WI38 (cell line): Measurements from ENCODE around the gene ATP6V1A.

Experiments
- H3K4me3 ChIP-seq: 2 replicates; pipeline ENCODE4 v1.5.1; 2011; ENCODE audit warnings: low read depth, mild to moderate bottlenecking, control low read depth, low read length
- TF ChIP-seq, protein P1 (sequence below): IDR thresholded peaks from 2 replicates; pipeline ENCODE4 v1.5.1; 2012; ENCODE audit warnings: low read depth, mild to moderate bottlenecking, control low read depth, low read length

Gene ATP6V1A

DNA sequence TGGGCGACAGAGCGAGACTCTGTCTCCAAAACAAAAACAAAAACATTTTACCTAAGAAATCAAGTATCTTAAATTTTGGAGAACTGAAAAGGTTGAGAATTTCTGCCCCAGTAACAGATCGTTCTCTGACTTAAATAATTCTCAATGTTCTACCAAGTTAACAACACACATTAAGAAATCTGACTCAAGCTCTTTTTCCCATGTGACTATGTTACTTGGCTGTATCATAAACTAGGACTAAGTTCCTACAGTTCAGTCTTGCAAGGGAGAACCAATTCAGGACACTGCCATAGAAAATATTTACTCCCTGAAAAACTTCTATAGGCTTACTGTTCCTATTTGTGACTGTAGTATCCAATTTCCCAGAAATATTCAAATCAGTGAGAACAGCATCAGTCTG, 29.5 kb upstream of the ATP6V1A start:
- TF ChIP-seq, protein P1, sequence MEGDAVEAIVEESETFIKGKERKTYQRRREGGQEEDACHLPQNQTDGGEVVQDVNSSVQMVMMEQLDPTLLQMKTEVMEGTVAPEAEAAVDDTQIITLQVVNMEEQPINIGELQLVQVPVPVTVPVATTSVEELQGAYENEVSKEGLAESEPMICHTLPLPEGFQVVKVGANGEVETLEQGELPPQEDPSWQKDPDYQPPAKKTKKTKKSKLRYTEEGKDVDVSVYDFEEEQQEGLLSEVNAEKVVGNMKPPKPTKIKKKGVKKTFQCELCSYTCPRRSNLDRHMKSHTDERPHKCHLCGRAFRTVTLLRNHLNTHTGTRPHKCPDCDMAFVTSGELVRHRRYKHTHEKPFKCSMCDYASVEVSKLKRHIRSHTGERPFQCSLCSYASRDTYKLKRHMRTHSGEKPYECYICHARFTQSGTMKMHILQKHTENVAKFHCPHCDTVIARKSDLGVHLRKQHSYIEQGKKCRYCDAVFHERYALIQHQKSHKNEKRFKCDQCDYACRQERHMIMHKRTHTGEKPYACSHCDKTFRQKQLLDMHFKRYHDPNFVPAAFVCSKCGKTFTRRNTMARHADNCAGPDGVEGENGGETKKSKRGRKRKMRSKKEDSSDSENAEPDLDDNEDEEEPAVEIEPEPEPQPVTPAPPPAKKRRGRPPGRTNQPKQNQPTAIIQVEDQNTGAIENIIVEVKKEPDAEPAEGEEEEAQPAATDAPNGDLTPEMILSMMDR, result no peak

DNA sequence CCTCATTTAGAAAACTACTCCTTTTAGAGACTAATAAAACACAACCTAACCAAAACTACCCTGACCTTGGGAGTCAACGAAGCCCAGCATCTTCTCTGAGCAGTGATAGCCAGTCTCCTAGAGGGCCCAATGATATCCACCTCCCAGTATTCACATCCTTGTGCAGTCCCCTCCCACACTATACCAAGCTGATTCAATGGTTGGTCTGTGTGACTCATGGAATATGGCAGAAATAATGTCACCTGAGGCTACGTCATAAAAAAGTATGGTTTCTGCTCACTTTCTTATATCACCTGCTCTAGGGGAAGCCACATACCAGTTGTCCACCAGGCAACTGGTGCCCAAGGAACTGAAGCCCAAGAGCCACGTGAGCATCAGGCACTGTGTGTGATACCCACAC, 29.0 kb upstream of the ATP6V1A start:
- H3K4me3 ChIP-seq, result no peak overlapping the region
- TF ChIP-seq, protein P1, result no peak

More for the DNA sequence above, 29.5 kb upstream of the ATP6V1A start:
- no peak overlapping the region for H3K4me3 ChIP-seq

- H3K4me3 ChIP-seq, result no peak overlapping the region
- TF ChIP-seq, protein P1, result no peak
Observed at GRCh38 chr3:113719294-113719693, 27.5 kb upstream of the ATP6V1A start.

DNA sequence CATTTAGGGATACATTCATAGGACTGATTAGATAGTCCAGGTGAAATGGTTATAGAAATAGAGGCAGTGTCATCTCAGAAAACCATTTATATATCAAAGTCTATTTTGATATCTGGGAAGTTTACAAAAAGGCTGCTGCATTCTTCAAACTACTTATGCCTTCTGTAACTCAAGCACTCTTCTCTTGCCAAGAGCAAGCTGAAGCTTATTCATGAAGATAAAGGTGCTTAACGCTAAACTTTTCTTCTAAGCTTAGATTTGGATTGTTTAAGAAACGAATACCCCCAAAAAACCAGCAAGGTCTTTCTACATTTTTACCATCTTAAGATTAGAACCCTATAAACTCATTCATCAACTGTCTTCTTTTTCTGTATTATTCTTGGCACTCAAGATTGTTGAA, 27.1 kb upstream of the ATP6V1A start:
- H3K4me3 ChIP-seq, result no peak overlapping the region
- TF ChIP-seq, protein P1, result no peak

GRCh38 chr3:113721636-113722035, 25.2 kb upstream of the ATP6V1A start:
- TF ChIP-seq, protein P1, result no peak
- H3K4me3 ChIP-seq, result no peak overlapping the region

- no peak overlapping the region for H3K4me3 ChIP-seq
- TF ChIP-seq, protein P1, result no peak
Observed at GRCh38 chr3:113728661-113729060, 18.2 kb upstream of the ATP6V1A start.

- TF ChIP-seq, protein P1, result no peak
- no peak overlapping the region for H3K4me3 ChIP-seq
Observed at GRCh38 chr3:113730550-113730949, 16.3 kb upstream of the ATP6V1A start.
